Measurements from ENCODE around the gene NRXN2. TPM values are rescaled to one million over a fixed set of nuclear protein-coding genes. Genes with fewer than 3 reads are reported as not detected.

Gene NRXN2
- total and polyA plus RNA-seq, 10 of the 15 experiments (the other 5 are each of a cell fraction or from before 2014, with no cell fraction given), result 0.03 to 1.4 (median 0.23) TPM

DNA sequence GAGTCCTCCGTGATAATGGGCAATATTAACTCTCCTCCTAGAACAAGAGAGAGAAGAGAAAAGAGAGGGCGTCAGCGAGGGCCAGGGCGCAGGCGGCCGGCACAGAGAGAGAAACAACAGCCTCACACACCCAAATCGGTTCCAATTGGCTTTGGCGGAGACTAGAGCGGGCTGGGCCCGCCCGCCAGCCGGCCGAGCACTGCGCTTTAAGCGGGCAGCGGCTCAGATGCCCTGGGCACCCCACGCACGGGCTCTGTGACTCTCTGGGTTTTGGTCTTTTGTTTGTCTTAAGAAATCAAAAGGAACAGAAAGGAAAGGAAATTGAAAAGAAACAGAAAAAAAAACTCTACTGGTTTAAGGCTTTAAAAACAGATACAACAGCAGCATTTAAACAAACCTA is 115.0 kb downstream of the NRXN2 start:
- WGBS (ENCODE audit: insufficient coverage, insufficient replicate concordance, low lambda C conversion rate, missing lambda C conversion rate), result 60% methylated on average over 12 of the region's 18 CpGs
- BruUV-seq (replicated peaks), result no TSS peak
- ChIA-PET RAD21 (ENCODE audit: unreplicated experiment) (no interaction called here), SMC1A (ENCODE audit: uncharacterized antibody, unreplicated experiment) (interaction anchor here (0.7 kb wide), 2 partner anchors 22 to 125 kb away, joined by 3 to 4 read pairs; no protein-coding TSS in a partner anchor), CTCF (no interaction called here), POLR2A (no interaction called here)
- no peak for DNase-seq (ENCODE audit: low read depth, low spot score)
- no peak for FAIRE-seq
- intact Hi-C loops (cut with micrococcal nuclease; ENCODE audit: unreplicated experiment) (no loop called here), in situ Hi-C loops (cut with MboI) (no loop called here)
- no peaks in the 10 kb centered on the region for H3K9me3 ChIP-seq (replicated peaks; ENCODE audit: control insufficient read depth, insufficient read depth, low read length)
- H3K9ac ChIP-seq (ENCODE audit: control insufficient read depth, insufficient read depth, low read length), result no peak overlapping the region
- no peaks in the 10 kb centered on the region for H3K4me1 ChIP-seq (ENCODE audit: control insufficient read depth, insufficient read depth, low read length)
- no peak overlapping the region for H2AFZ ChIP-seq (ENCODE audit: control insufficient read depth, low read depth, low read length)
- no peaks in the 10 kb centered on the region for H3K27me3 ChIP-seq (replicated peaks in 1 of 2; ENCODE audit: control insufficient read depth in 2 of 2, insufficient read depth in 2 of 2, low read length in 1 of 2)
- H4K20me1 ChIP-seq (ENCODE audit: control insufficient read depth, insufficient read depth), result no peaks in the 10 kb centered on the region
- H3K4me3 ChIP-seq, result no peak overlapping the region
- no peak overlapping the region for H3K27ac ChIP-seq (ENCODE audit: control insufficient read depth, insufficient read depth)
- no peaks in the 10 kb centered on the region for H3K79me2 ChIP-seq (ENCODE audit: control insufficient read depth, insufficient read depth, low read length)
- no peak overlapping the region for H3K4me2 ChIP-seq (ENCODE audit: control insufficient read depth, insufficient read depth)
- no peaks in the 10 kb centered on the region for H3K36me3 ChIP-seq (ENCODE audit: control insufficient read depth in 2 of 2, insufficient read depth in 2 of 2, low read length in 1 of 2)
- no peak for ATAC-seq
- no peak for TF ChIP-seq RAD21 (IDR thresholded peaks at IDR 0.05; ENCODE audit: insufficient read depth, low read depth, low read length)
- TF ChIP-seq GABPA (IDR thresholded peaks at IDR 0.05; ENCODE audit: low read depth), result no peak
- no peak for TF ChIP-seq ZNF274 (IDR thresholded peaks at IDR 0.05; ENCODE audit: insufficient read depth, insufficient read length)
- TF ChIP-seq ATF3 (IDR thresholded peaks at IDR 0.05; ENCODE audit: borderline replicate concordance, extremely low read depth, low read depth, low read length), result no peak
- no peak for TF ChIP-seq TARDBP (IDR thresholded peaks at IDR 0.05; ENCODE audit: borderline replicate concordance)
- TF ChIP-seq ZNF217 (IDR thresholded peaks at IDR 0.05), result no peak
- no peak for TF ChIP-seq DPF2 (IDR thresholded peaks at IDR 0.05)
- no peak for TF ChIP-seq POLR2AphosphoS2 (IDR thresholded peaks at IDR 0.05; ENCODE audit: low read depth, low read length)
- TF ChIP-seq RFX5 (IDR thresholded peaks at IDR 0.05; ENCODE audit: low read depth, low read length), result no peak
- TF ChIP-seq GATAD2B (conservative IDR thresholded peaks at IDR 0.05; ENCODE audit: low read depth), result no peak
- TF ChIP-seq MLLT1 (IDR thresholded peaks at IDR 0.05), result no peak
- no peak for TF ChIP-seq ASH2L (IDR thresholded peaks at IDR 0.05; ENCODE audit: borderline replicate concordance, low read depth)
- TF ChIP-seq NFIC (IDR thresholded peaks at IDR 0.05; ENCODE audit: low read depth, low read length), result no peak
- TF ChIP-seq CHD4 (IDR thresholded peaks at IDR 0.05), result no peak
- TF ChIP-seq SREBF2 (IDR thresholded peaks at IDR 0.05; ENCODE audit: low read length), result no peak
- TF ChIP-seq RCOR1 (conservative IDR thresholded peaks at IDR 0.05; ENCODE audit: low read depth, low read length), result no peak
- TF ChIP-seq ELK1 (IDR thresholded peaks at IDR 0.05; ENCODE audit: low read depth, low read length), result no peak
- TF ChIP-seq, protein P1, sequence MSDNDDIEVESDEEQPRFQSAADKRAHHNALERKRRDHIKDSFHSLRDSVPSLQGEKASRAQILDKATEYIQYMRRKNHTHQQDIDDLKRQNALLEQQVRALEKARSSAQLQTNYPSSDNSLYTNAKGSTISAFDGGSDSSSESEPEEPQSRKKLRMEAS (IDR thresholded peaks at IDR 0.05; ENCODE audit: low read depth, low read length), result no peak
- TF ChIP-seq CUX1 (IDR thresholded peaks at IDR 0.05; ENCODE audit: insufficient replicate concordance, low read depth, low read length), result no peak
